Hematopoietic multipotent progenitor cell (in vitro differentiated cells): ENCODE data around the gene DUSP14. TPM values are rescaled to one million over a fixed set of nuclear protein-coding genes. Genes with fewer than 3 reads are reported as not detected.
A peak's percentile ranks its signal among the peaks of the same experiment; 100 is the strongest.

Source experiments
- DNase-seq, 3 donors: peaks; one replicate each; pipeline ENCODE4 v3.0.0-alpha.2; 2011 to 2015; ENCODE audit warnings: low read depth in 2 of 3, low spot score in 2 of 3
- total RNA-seq: library from RNA; depleted of rRNA; stranded (reverse); fragments of >200 nt; gene quantifications from one replicate; pipeline ENCODE4 v1.2.3, GENCODE V29; 2012

Gene DUSP14
- total RNA-seq, 1 donor, result 27.5 TPM

- no peak for DNase-seq
Measured at GRCh38 chr17:37512442-37513068, 22.9 kb downstream of the DUSP14 start.

GRCh38 chr17:37513711-37514110, 24.0 kb downstream of the DUSP14 start:
- no peak for DNase-seq

- DNase-seq, result no peak
Measured at GRCh38 chr17:37516127-37516571, 26.5 kb downstream of the DUSP14 start.

GRCh38 chr17:37517881-37518280, 28.2 kb downstream of the DUSP14 start:
- no peak for DNase-seq

GRCh38 chr17:37518826-37519225, 29.1 kb downstream of the DUSP14 start:
- DNase-seq, result peak in 2 of 3 donors; percentile 16 to 31

- peak in 2 of 3 donors; percentile 46 to 68 for DNase-seq
Measured at GRCh38 chr17:37519251-37519985, 29.7 kb downstream of the DUSP14 start.

- DNase-seq, result no peak
Measured at GRCh38 chr17:37520174-37520573, 30.5 kb downstream of the DUSP14 start.

- no peak for DNase-seq
Measured at GRCh38 chr17:37521821-37522220, 32.1 kb downstream of the DUSP14 start.

GRCh38 chr17:37523715-37524219, 34.1 kb downstream of the DUSP14 start:
- DNase-seq, result no peak

- peak in 2 of 3 donors; percentile 35 to 72 for DNase-seq
Measured at GRCh38 chr17:37527249-37527851, 37.7 kb downstream of the DUSP14 start.

- DNase-seq, result no peak
Measured at GRCh38 chr17:37530420-37530819, 40.7 kb downstream of the DUSP14 start.

GRCh38 chr17:37532756-37533155, 43.1 kb downstream of the DUSP14 start:
- DNase-seq, result no peak

- no peak for DNase-seq
Measured at GRCh38 chr17:37535906-37536305, 46.2 kb downstream of the DUSP14 start.

GRCh38 chr17:37538981-37539659, 49.4 kb downstream of the DUSP14 start:
- no peak for DNase-seq

- no peak for DNase-seq
Measured at GRCh38 chr17:37541880-37542660, 52.4 kb downstream of the DUSP14 start.

GRCh38 chr17:37543637-37544052, 54.0 kb downstream of the DUSP14 start:
- no peak for DNase-seq

- no peak for DNase-seq
Measured at GRCh38 chr17:37545486-37545885, 55.8 kb downstream of the DUSP14 start.

GRCh38 chr17:37546302-37546701, 56.6 kb downstream of the DUSP14 start:
- DNase-seq, result no peak

GRCh38 chr17:37547986-37548385, 58.3 kb downstream of the DUSP14 start:
- DNase-seq, result no peak

GRCh38 chr17:37551788-37552187, 62.1 kb downstream of the DUSP14 start:
- DNase-seq, result no peak
